HepG2 (cell line): Measurements from ENCODE around the gene MAST1. TPM values are rescaled to one million over a fixed set of nuclear protein-coding genes. Genes with fewer than 3 reads are reported as not detected.
"Not testable (repeated sequence)": the region's sequence is repeated elsewhere in the genome, so short reads cannot be mapped to it uniquely, and the experiment has no call there.

Experiments
- ATAC-seq: fragments of 200-7000 bp; cut with Tn5 transposase; 3 replicates; pipeline ENCODE4 v1.9.1; 2020; ENCODE audit warnings: mild to moderate bottlenecking, moderate library complexity
- BruUV-seq: library from RNA; stranded (reverse); fragments of 400-500 nt; replicated peaks from 2 replicates; lab custom pipeline; 2021; lab: Mats Ljungman, UMichigan
- CTCF ChIA-PET: fragments of 300-600 bp; formaldehyde crosslinking; extraction: SDS; loops from one replicate; lab custom pipeline; 2021; ENCODE audit warnings: low total read pairs, inconsistent platforms, low intra/inter-chr PET ratio; lab: Yijun Ruan, JAX
- POLR2A ChIA-PET: fragments of 350-600 bp; sonication (Branson Sonifier 250); formaldehyde crosslinking; loops from one replicate; lab custom pipeline; 2020; ENCODE audit warnings: antibody characterized with exemption, inconsistent platforms; lab: Yijun Ruan, JAX
- DNase-seq: peaks from one replicate; pipeline ENCODE4 v3.0.0-alpha.2; 2015; ENCODE audit warnings: low spot score
- FAIRE-seq: peaks from 3 replicates; lab custom pipeline; 2011; peaks lifted over from hg19 to GRCh38; lab: Jason Lieb, UNC
- H2AFZ ChIP-seq: one replicate; pipeline ENCODE4 v1.6.1; 2011; ENCODE audit warnings: low read length, inconsistent platforms
- H3K27ac ChIP-seq: fragments of 300-600 bp; 3 replicates; pipeline ENCODE4 v1.8.0; 2011; ENCODE audit warnings: mixed run types, mild to moderate bottlenecking, mixed read lengths, low read length, inconsistent platforms; ENCODE audit not compliant: insufficient read depth; ENCODE audit errors: extremely low read length
- H3K27me3 ChIP-seq, 2 experiments: fragments of 200-600 bp in 1 of 2; 2 replicates in 1 of 2; 3 replicates in 1 of 2; pipeline versions ENCODE4 v1.6.0 to v1.8.0; 2011; ENCODE audit warnings: low read length in 2 of 2, mild to moderate bottlenecking in 2 of 2, moderate library complexity in 2 of 2, inconsistent platforms in 1 of 2; ENCODE audit not compliant: insufficient read depth in 2 of 2, control insufficient read depth in 1 of 2
- H3K36me3 ChIP-seq, 2 experiments: fragments of 200-600 bp in 1 of 2; replicated peaks in 1 of 2; 2 replicates in 1 of 2; 3 replicates in 1 of 2; pipeline versions ENCODE4 v1.5.1 to v1.8.0; 2011; ENCODE audit warnings: low read length in 2 of 2, inconsistent platforms in 1 of 2; ENCODE audit not compliant: insufficient read depth in 2 of 2, control insufficient read depth in 1 of 2
- H3K4me1 ChIP-seq: 2 replicates; pipeline ENCODE4 v1.5.1; 2012; ENCODE audit warnings: low read length, inconsistent platforms; ENCODE audit not compliant: insufficient read depth
- H3K4me2 ChIP-seq: 2 replicates; pipeline ENCODE4 v1.6.0; 2011; ENCODE audit warnings: low read depth, low read length, inconsistent platforms
- H3K4me3 ChIP-seq, 3 experiments: fragments of 200-600 bp in 1 of 3; sonication (generic), shearing (Covaris generic) in 1 of 3; replicated peaks in 1 of 3; 2 replicates each; pipeline ENCODE4 v1.5.1; 2011 to 2016; ENCODE audit warnings: low read length in 3 of 3, inconsistent platforms in 2 of 3, low read depth in 2 of 3, mild to moderate bottlenecking in 2 of 3, control low read depth in 1 of 3, mixed read lengths in 1 of 3; ENCODE audit not compliant: insufficient read depth in 1 of 3
- H3K79me2 ChIP-seq: one replicate; pipeline ENCODE4 v1.6.1; 2011; ENCODE audit warnings: low read length, inconsistent platforms; ENCODE audit not compliant: insufficient read depth
- H3K9ac ChIP-seq: 2 replicates; pipeline ENCODE4 v1.6.0; 2011; ENCODE audit warnings: mild to moderate bottlenecking, low read depth, low read length, inconsistent platforms; ENCODE audit not compliant: insufficient read depth
- H3K9me3 ChIP-seq: 2 replicates; pipeline ENCODE4 v1.5.1; 2012; ENCODE audit warnings: mild to moderate bottlenecking, low read length
- H4K20me1 ChIP-seq: 2 replicates; pipeline ENCODE4 v1.6.0; 2011; ENCODE audit warnings: inconsistent platforms, mild to moderate bottlenecking, low read length, moderate library complexity; ENCODE audit not compliant: insufficient read depth
- ARNTL ChIP-seq: sonication (generic); formaldehyde crosslinking; IDR thresholded peaks from 2 replicates; pipeline ENCODE4 v1.4.0; 2020; ENCODE audit warnings: mild to moderate bottlenecking, missing genetic modification reagents
- DNMT1 ChIP-seq: sonication (generic); formaldehyde crosslinking; IDR thresholded peaks from 2 replicates; pipeline ENCODE4 v1.5.1; 2020; ENCODE audit warnings: mild to moderate bottlenecking, missing genetic modification reagents
- PAF1 ChIP-seq: IDR thresholded peaks from 2 replicates; pipeline ENCODE4 v1.6.1; 2016; ENCODE audit warnings: missing genetic modification reagents, missing compliant biosample characterization
- RAD21 ChIP-seq: fragments of 450-650 bp; formaldehyde crosslinking; IDR thresholded peaks from 2 replicates; pipeline ENCODE4 v1.5.0; 2020; ENCODE audit warnings: mild to moderate bottlenecking
- ZC3H13 ChIP-seq: sonication (generic); formaldehyde crosslinking; IDR thresholded peaks from 2 replicates; pipeline ENCODE4 v1.8.1; 2023; ENCODE audit warnings: mild to moderate bottlenecking, missing genetic modification reagents, moderate library complexity
- ZNF639 ChIP-seq: conservative IDR thresholded peaks from 2 replicates; pipeline ENCODE4 v1.6.1; 2018; ENCODE audit warnings: missing genetic modification reagents
- ZNF646 ChIP-seq: sonication (generic); formaldehyde crosslinking; IDR thresholded peaks from 2 replicates; pipeline ENCODE4 v1.9.0; 2021; ENCODE audit warnings: mild to moderate bottlenecking, missing genetic modification reagents
- WGBS: methylation state at CpG from one replicate; pipeline ENCODE4 v1.1.6; 2017; ENCODE audit warnings: low lambda C conversion rate; 5-methylcytosine and 5-hydroxymethylcytosine counted together
- in situ Hi-C: cut with HindIII; loops from 2 replicates; pipeline ENCODE4 v1.10.0; 2017; ENCODE audit warnings: low pct_unique_long_range_greater_than_20kb; ENCODE audit not compliant: extremely low pct_ligation_motif_present
- intact Hi-C: fragments of 100-400 bp; cut with micrococcal nuclease; formaldehyde crosslinking; loops from one replicate; pipeline ENCODE4 v1.10.0; 2022; ENCODE audit not compliant: unreplicated experiment
- polyA plus RNA-seq, 8 experiments: library from polyadenylated mRNA; depleted of rRNA in 3 of 8; stranded (reverse) in 7 of 8; unstranded in 1 of 8; fragments of >200 nt; fragmentation: Illumina TruSeq in 4 of 8; extraction: Trizol in 4 of 8; gene quantifications; 2 replicates each; pipeline versions ENCODE4 v1.2.1 to v1.2.3, GENCODE V29; 2011 to 2016; ENCODE audit warnings: low read depth in 4 of 8, missing spikeins in 1 of 8, mixed read lengths in 1 of 8; ENCODE audit not compliant: insufficient read depth in 1 of 8
- total RNA-seq, 5 experiments: library from RNA; depleted of rRNA; stranded (reverse); fragments of >200 nt; fragmentation: Illumina TruSeq; extraction: Trizol; gene quantifications; 2 replicates each; pipeline ENCODE4 v1.2.3, GENCODE V29; 2016; ENCODE audit warnings: low read depth in 1 of 5

The MAST1 gene
- total and polyA plus RNA-seq, 2 of the 13 experiments (the other 11 are each of a cell fraction or from before 2014, with no cell fraction given): 0.73 to 4.7 TPM

- TF ChIP-seq ZNF639 (CRISPR knock-in tag) (no peak), PAF1 (no peak), ZC3H13 (no peak)
These were observed 49.8 kb downstream of the MAST1 start (continued) for GRCh38 chr19:12888006-12888603.

GRCh38 chr19:12890299-12890786 is 52.0 kb downstream of the MAST1 start:
- Histone ChIP-seq H3K4me1 (peaks cover 46% of the 10 kb centered on the region), H3K27me3 (peaks cover 0 to 18% of the 10 kb centered on the region in 2 experiments; a peak in 3 of 5 replicates), H3K9ac (0 out of 2 replicates have a peak overlapping the region, but pooled peaks have one; percentile 36), H3K4me2 (peak overlapping the region; percentile 96), H3K4me3 (peak overlapping the region in 2 of 3 experiments; percentile 39 to 68; a peak in 4 of 6 replicates), H3K27ac (peak overlapping the region; percentile 54), H3K36me3 (peaks cover 6 to 13% of the 10 kb centered on the region in 2 experiments; a peak in 4 of 5 replicates)
- H3K9me3 ChIP-seq, BruUV-seq, H4K20me1 ChIP-seq, in situ Hi-C loops, ATAC-seq, CTCF ChIA-PET, FAIRE-seq, DNase-seq, H2AFZ ChIP-seq, H3K79me2 ChIP-seq, intact Hi-C loops: not testable (repeated sequence)
- 47% methylated on average over 9 of the region's 10 CpGs for WGBS
- TF ChIP-seq ZNF646 (CRISPR knock-in tag) (peak; percentile 73; the same call in 1 of the 2 replicates), RAD21 (0 out of 2 replicates have a peak, but pooled peaks have one; percentile 9), ARNTL (CRISPR knock-in tag) (peak; percentile 42; the same call in 1 of the 2 replicates), DNMT1 (CRISPR knock-in tag) (0 out of 2 replicates have a peak, but pooled peaks have one; percentile 13)
- POLR2A ChIA-PET: interaction anchor here (0.6 to 2.2 kb wide), 18 partner anchors 10 to 1142 kb away, joined by 3 to 26 read pairs (median 6); partner anchors contain the start of genes DNASE2, FARSA, GADD45GIP1 and JUNB
